Ramos (cell line): ENCODE measurements around the gene NFATC2.
"Not testable (repeated sequence)": the region's sequence is repeated elsewhere in the genome, so short reads cannot be mapped to it uniquely, and the experiment has no call there.

Source experiments
- in situ Hi-C: fragments of 300-500 bp; cut with MboI; formaldehyde crosslinking; loops from one replicate; pipeline ENCODE4 v1.14.3; 2022; ENCODE audit warnings: low sequenced_read_pairs; ENCODE audit not compliant: unreplicated experiment

NFATC2 gene

GRCh38 chr20:51569815-51570738 is 27.6 kb upstream of the NFATC2 start:
- in situ Hi-C loops, result no loop called here

- in situ Hi-C loops, result not testable (repeated sequence)
Measured at GRCh38 chr20:51568533-51568932, 26.0 kb upstream of the NFATC2 start.

- in situ Hi-C loops, result no loop called here
Measured at GRCh38 chr20:51567622-51568021, 25.1 kb upstream of the NFATC2 start.

- in situ Hi-C loops, result no loop called here
Measured at GRCh38 chr20:51566594-51566993, 24.1 kb upstream of the NFATC2 start.

GRCh38 chr20:51565298-51566144 is 23.0 kb upstream of the NFATC2 start:
- in situ Hi-C loops, result no loop called here

- in situ Hi-C loops, result no loop called here
Measured at GRCh38 chr20:51563486-51564332, 21.2 kb upstream of the NFATC2 start.

- in situ Hi-C loops, result no loop called here
Measured at GRCh38 chr20:51563174-51563485, 20.6 kb upstream of the NFATC2 start.

GRCh38 chr20:51562332-51563173 is 20.0 kb upstream of the NFATC2 start:
- in situ Hi-C loops, result no loop called here

- in situ Hi-C loops, result no loop called here
Measured at GRCh38 chr20:51562027-51562331, 19.5 kb upstream of the NFATC2 start.

GRCh38 chr20:51560550-51561307 is 18.2 kb upstream of the NFATC2 start:
- in situ Hi-C loops, result no loop called here

- in situ Hi-C loops, result no loop called here
Measured at GRCh38 chr20:51560042-51560441, 17.5 kb upstream of the NFATC2 start.

GRCh38 chr20:51554538-51555165 is 12.1 kb upstream of the NFATC2 start:
- in situ Hi-C loops, result no loop called here

- in situ Hi-C loops, result no loop called here
Measured at GRCh38 chr20:51553897-51554486, 11.5 kb upstream of the NFATC2 start.

- in situ Hi-C loops, result no loop called here
Measured at GRCh38 chr20:51551186-51551585, 8.7 kb upstream of the NFATC2 start.

- in situ Hi-C loops, result loop anchor here (25.0 kb wide), 1 partner anchor 737 kb away; no protein-coding TSS in a partner anchor
Measured at GRCh38 chr20:51549474-51549873, 7.0 kb upstream of the NFATC2 start.

- in situ Hi-C loops, result loop anchor here (25.0 kb wide), 1 partner anchor 736 kb away; no protein-coding TSS in a partner anchor
Measured at GRCh38 chr20:51547951-51548350, 5.4 kb upstream of the NFATC2 start.

- in situ Hi-C loops, result loop anchor here (25.0 kb wide), 1 partner anchor 733 kb away; no protein-coding TSS in a partner anchor
Measured at GRCh38 chr20:51545515-51545914, 3.0 kb upstream of the NFATC2 start.

- in situ Hi-C loops, result loop anchor here (25.0 kb wide), 1 partner anchor 731 kb away; no protein-coding TSS in a partner anchor
Measured at GRCh38 chr20:51543422-51543788, 886 bp upstream of the NFATC2 start.
